DMS153 treated with DMSO at 0.1 percent for 48 hours (cell line): ENCODE data around the gene ADI1.
"Not testable (repeated sequence)": the region's sequence is repeated elsewhere in the genome, so short reads cannot be mapped to it uniquely, and the experiment has no call there.

Experiments
- DNase-seq: peaks from one replicate; lab custom pipeline; 2025; ENCODE audit not compliant: unreplicated experiment; lab: John Stamatoyannopoulos, UW

Gene ADI1

GRCh38 chr2:3529316-3530025 is 10.1 kb upstream of the ADI1 start:
- DNase-seq: no peak

GRCh38 chr2:3527886-3528785 is 8.8 kb upstream of the ADI1 start:
- no peak for DNase-seq

GRCh38 chr2:3526871-3527270 is 7.5 kb upstream of the ADI1 start:
- no peak for DNase-seq

GRCh38 chr2:3523551-3524041 is 4.3 kb upstream of the ADI1 start:
- DNase-seq: no peak

GRCh38 chr2:3522961-3523421 is 3.7 kb upstream of the ADI1 start:
- DNase-seq: no peak

- no peak for DNase-seq
Observed at GRCh38 chr2:3520591-3520990, 1.3 kb upstream of the ADI1 start.

GRCh38 chr2:3518496-3519254 is 656 bp downstream of the ADI1 start:
- DNase-seq: peak; percentile 93

GRCh38 chr2:3517948-3518495 is 1.3 kb downstream of the ADI1 start:
- no peak for DNase-seq

GRCh38 chr2:3516831-3517230 is 2.5 kb downstream of the ADI1 start:
- no peak for DNase-seq

GRCh38 chr2:3515438-3515837 is 3.9 kb downstream of the ADI1 start:
- DNase-seq: not testable (repeated sequence)

GRCh38 chr2:3513026-3513810 is 6.1 kb downstream of the ADI1 start:
- no peak for DNase-seq

- no peak for DNase-seq
Observed at GRCh38 chr2:3512086-3512485, 7.2 kb downstream of the ADI1 start.

GRCh38 chr2:3505771-3506170 is 13.6 kb downstream of the ADI1 start:
- peak; percentile 51 for DNase-seq

- peak; percentile 92 for DNase-seq
Observed at GRCh38 chr2:3504741-3505140, 14.6 kb downstream of the ADI1 start.

GRCh38 chr2:3503483-3503882 is 15.8 kb downstream of the ADI1 start:
- no peak for DNase-seq

GRCh38 chr2:3503046-3503445 is 16.3 kb downstream of the ADI1 start:
- DNase-seq: no peak

- DNase-seq: no peak
Observed at GRCh38 chr2:3500326-3500899, 18.9 kb downstream of the ADI1 start.

- no peak for DNase-seq
Observed at GRCh38 chr2:3498783-3499394, 20.4 kb downstream of the ADI1 start.

GRCh38 chr2:3496708-3497080 is 22.6 kb downstream of the ADI1 start:
- not testable (repeated sequence) for DNase-seq
